ENCODE measurements around the gene CERS6. TPM values are rescaled to one million over a fixed set of nuclear protein-coding genes. Genes with fewer than 3 reads are reported as not detected.
A peak's percentile ranks its signal among the peaks of the same experiment; 100 is the strongest.

Gene CERS6
- total and polyA plus RNA-seq, 10 donors = 2.5 to 22.3 (median 12.8) TPM

- intact Hi-C loops (cut with DNase I; ENCODE audit: low total_unique reads) = no loop called here
- Histone ChIP-seq H3K36me3 (no peaks in the 10 kb centered on the region), H3K27me3 (replicated peaks in 1 of 7) (no peaks in the 10 kb centered on the region), H3K27ac (no peak overlapping the region), H3K4me1 (no peaks in the 10 kb centered on the region), H3K9me3 (no peaks in the 10 kb centered on the region), H3K4me3 (no peak overlapping the region)
- TF ChIP-seq POLR2A (IDR thresholded peaks at IDR 0.05) (no peak), POLR2AphosphoS5 (IDR thresholded peaks at IDR 0.05) (no peak)
- TF ChIP-seq, protein P1, sequence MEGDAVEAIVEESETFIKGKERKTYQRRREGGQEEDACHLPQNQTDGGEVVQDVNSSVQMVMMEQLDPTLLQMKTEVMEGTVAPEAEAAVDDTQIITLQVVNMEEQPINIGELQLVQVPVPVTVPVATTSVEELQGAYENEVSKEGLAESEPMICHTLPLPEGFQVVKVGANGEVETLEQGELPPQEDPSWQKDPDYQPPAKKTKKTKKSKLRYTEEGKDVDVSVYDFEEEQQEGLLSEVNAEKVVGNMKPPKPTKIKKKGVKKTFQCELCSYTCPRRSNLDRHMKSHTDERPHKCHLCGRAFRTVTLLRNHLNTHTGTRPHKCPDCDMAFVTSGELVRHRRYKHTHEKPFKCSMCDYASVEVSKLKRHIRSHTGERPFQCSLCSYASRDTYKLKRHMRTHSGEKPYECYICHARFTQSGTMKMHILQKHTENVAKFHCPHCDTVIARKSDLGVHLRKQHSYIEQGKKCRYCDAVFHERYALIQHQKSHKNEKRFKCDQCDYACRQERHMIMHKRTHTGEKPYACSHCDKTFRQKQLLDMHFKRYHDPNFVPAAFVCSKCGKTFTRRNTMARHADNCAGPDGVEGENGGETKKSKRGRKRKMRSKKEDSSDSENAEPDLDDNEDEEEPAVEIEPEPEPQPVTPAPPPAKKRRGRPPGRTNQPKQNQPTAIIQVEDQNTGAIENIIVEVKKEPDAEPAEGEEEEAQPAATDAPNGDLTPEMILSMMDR (IDR thresholded peaks at IDR 0.05 in 8 of 11, conservative IDR thresholded peaks at IDR 0.05 in 3 of 11) = no peak
- no peak for DNase-seq
- WGBS, 5 donors = 87 to 100% (median 98%) methylated on average over 1 of the region's 1 CpG
Observed at GRCh38 chr2:168814939-168815907, 359.2 kb downstream of the CERS6 start.

- H3K27ac ChIP-seq = no peak overlapping the region
- no peaks in the 10 kb centered on the region for H3K27me3 ChIP-seq (replicated peaks in 1 of 7)
- H3K9me3 ChIP-seq = no peaks in the 10 kb centered on the region
- H3K4me1 ChIP-seq = no peaks in the 10 kb centered on the region
- intact Hi-C loops (cut with DNase I; ENCODE audit: low total_unique reads) = no loop called here
- TF ChIP-seq, protein P1 (IDR thresholded peaks at IDR 0.05 in 8 of 11, conservative IDR thresholded peaks at IDR 0.05 in 3 of 11) = no peak
- no peak for TF ChIP-seq POLR2AphosphoS5 (IDR thresholded peaks at IDR 0.05)
- H3K36me3 ChIP-seq = no peaks in the 10 kb centered on the region
- no peak for DNase-seq
- WGBS, 5 donors = 84 to 90% (median 88%) methylated on average over 3 of the region's 3 CpGs
- H3K4me3 ChIP-seq = no peak overlapping the region
Observed at GRCh38 chr2:168816369-168816768, 360.3 kb downstream of the CERS6 start.

GRCh38 chr2:168819050-168819715 lies 363.1 kb downstream of the CERS6 start:
- peak overlapping the region in 1 of 8 donors; percentile 19 for H3K4me3 ChIP-seq
- TF ChIP-seq POLR2AphosphoS5 (IDR thresholded peaks at IDR 0.05) = no peak
- no peak for TF ChIP-seq POLR2A (IDR thresholded peaks at IDR 0.05)
- TF ChIP-seq, protein P1 (IDR thresholded peaks at IDR 0.05 in 8 of 11, conservative IDR thresholded peaks at IDR 0.05 in 3 of 11) = no peak
- H3K9me3 ChIP-seq = no peaks in the 10 kb centered on the region
- no peak overlapping the region for H3K27ac ChIP-seq
- H3K36me3 ChIP-seq = no peaks in the 10 kb centered on the region
- intact Hi-C loops (cut with DNase I; ENCODE audit: low total_unique reads) = no loop called here
- H3K27me3 ChIP-seq (replicated peaks in 1 of 7) = no peaks in the 10 kb centered on the region
- no peaks in the 10 kb centered on the region for H3K4me1 ChIP-seq
- DNase-seq = no peak
- 58 to 82% (median 74%) methylated on average over 10 of the region's 10 CpGs for WGBS, 5 donors

Measured in spleen (tissue), 11 donors.